ENCODE measurements around the gene SRSF4. TPM values are rescaled to one million over a fixed set of nuclear protein-coding genes. Genes with fewer than 3 reads are reported as not detected.

Gene SRSF4
- total and polyA plus RNA-seq, 9 of the 15 experiments (the other 6 are each of a cell fraction or from before 2014, with no cell fraction given), result 15.9 to 132 (median 82.0) TPM

GRCh38 chr1:29124366-29125236, 57.1 kb downstream of the SRSF4 start (continued):
- TF ChIP-seq PTTG1 (tag; IDR thresholded peaks at IDR 0.05; ENCODE audit: low read depth) (no peak), SMC3 (conservative IDR thresholded peaks at IDR 0.05; ENCODE audit: insufficient read depth, low read depth, low read length) (no peak; the same call in 1 of the 2 replicates), ZNF24 (IDR thresholded peaks at IDR 0.05) (no peak), HMBOX1 (IDR thresholded peaks at IDR 0.05) (no peak), ETS2 (tag; IDR thresholded peaks at IDR 0.05; ENCODE audit: borderline replicate concordance, poor library complexity, severe bottlenecking) (no peak), HDAC3 (IDR thresholded peaks at IDR 0.05; ENCODE audit: borderline replicate concordance, partially characterized antibody) (no peak), ZNF830 (CRISPR knock-in tag; IDR thresholded peaks at IDR 0.05) (no peak), KDM5B (IDR thresholded peaks at IDR 0.05; ENCODE audit: insufficient replicate concordance, low read depth, low read length) (peak; percentile 51), ZNF12 (CRISPR knock-in tag; IDR thresholded peaks at IDR 0.05) (no peak), MGA (IDR thresholded peaks at IDR 0.05) (peak; percentile 93), POLR2G (IDR thresholded peaks at IDR 0.05; ENCODE audit: low read depth, low read length) (peak; percentile 82)

Data from K562 (cell line).